ENCODE measurements around the gene ACVRL1.
A peak's percentile ranks its signal among the peaks of the same experiment; 100 is the strongest.
"Not testable (repeated sequence)": the region's sequence is repeated elsewhere in the genome, so short reads cannot be mapped to it uniquely, and the experiment has no call there.

ACVRL1 gene

DNA sequence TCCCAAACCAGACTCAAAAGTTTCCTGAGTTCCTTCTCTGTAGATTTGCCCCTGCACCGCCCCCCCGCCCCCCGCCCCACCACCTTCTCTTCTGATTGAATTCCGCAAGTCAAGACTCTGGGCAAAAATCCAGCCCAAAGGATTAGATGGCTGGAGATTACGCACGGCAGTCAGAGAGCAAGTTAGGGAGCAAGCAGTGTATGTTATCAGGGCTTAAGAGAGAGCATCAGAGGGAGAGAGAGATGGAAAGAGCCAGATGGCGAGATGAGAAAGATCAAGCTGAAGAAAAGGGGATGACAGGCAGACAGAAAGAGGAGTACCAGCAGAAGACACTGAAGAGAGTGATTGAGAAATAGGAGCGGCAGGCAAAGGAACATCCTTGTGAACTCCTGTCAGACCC, 33.3 kb upstream of the ACVRL1 start:
- DNase-seq (ENCODE audit: low read depth in 3 of 3) = no peak

DNA sequence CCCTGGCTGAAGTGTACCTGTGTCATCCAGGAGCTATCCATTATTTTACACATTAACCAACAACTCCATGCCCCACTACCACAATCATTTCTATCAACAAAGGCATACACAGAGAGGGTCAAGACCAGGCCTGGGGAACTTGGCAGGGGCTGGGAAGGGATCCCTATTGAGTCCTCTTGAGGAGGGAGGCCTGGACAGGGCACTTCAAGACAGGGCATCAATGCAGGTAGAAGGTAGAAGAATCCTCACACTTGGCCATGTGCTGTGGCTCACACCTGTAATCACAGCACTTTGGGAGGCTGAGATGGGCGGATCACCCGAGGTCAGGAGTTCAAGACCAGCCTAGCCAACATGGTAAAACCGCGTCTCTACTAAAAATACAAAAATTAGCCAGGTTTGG, 32.8 kb upstream of the ACVRL1 start:
- no peak for DNase-seq (ENCODE audit: low read depth in 3 of 3)

DNA sequence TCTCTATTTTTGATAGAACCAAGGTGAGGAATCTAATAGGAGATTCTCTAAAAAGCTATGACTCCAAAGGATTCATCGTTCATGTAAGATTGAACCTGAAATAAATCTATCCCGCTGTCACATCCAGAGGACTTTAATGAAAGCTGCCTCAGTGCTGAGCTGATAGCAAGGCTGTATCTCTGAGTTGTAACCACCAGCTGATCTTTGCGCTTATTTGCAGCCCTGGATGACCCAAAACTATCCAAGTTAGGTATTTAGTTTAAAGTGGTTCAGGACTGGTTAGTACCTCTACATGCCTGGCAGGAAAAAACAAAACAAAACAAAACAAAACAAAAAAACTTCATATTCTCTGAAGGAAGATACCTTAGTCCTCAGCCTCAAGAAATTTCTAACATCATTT, 28.2 kb upstream of the ACVRL1 start:
- no peak for DNase-seq (ENCODE audit: low read depth in 3 of 3)

DNA sequence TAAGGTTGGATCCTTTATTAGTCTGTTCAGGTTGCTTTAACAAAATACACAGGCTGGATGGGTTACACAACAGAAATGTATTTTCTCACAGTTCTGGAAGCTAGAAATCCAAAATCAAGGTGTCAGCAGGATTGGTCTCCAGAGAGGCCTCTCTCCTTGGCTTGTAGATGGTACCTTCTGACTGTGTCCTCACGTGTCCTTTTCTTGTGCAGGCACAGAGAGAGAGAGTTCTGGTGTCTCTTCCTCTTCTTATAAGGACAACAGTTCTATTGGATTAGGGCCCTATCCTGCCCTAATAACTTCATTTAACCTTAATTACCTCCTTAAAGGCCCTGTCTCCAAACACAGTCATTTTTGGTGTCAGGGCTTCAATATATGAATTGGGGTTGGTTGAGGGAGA, 24.0 kb upstream of the ACVRL1 start:
- DNase-seq (ENCODE audit: low read depth in 3 of 3) = no peak

DNA sequence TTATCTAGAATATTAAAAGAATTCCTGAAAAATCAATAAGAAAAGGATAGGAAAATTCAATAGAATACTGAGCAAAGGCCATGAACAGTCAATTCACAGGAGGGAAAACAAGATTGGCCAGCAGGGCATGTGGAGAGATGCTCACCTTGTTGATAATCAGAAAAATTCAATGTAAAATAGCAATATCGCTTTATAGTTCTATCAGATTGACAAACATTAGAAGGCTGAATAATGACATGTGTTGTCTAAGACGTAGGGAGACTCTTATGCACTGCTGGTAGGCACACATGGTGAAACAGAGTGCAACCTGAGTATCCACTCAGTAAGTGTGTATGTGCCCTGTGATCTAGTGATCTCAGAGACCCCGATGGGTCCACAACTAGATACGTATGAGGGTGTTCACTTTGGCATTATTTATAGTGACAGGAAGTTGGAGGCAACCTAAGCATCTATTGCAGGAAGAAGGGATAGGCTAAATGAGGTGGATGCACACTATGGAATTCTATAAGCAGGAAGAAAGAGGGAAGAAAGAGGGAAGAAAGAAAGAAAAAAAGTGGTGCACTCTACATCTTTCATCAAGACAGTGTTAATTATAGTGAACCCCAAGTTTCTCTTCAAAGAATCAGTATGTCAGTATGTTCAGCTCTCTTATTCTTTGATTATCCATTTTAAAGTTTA, 23.2 kb upstream of the ACVRL1 start:
- DNase-seq (ENCODE audit: low read depth in 3 of 3) = no peak

DNA sequence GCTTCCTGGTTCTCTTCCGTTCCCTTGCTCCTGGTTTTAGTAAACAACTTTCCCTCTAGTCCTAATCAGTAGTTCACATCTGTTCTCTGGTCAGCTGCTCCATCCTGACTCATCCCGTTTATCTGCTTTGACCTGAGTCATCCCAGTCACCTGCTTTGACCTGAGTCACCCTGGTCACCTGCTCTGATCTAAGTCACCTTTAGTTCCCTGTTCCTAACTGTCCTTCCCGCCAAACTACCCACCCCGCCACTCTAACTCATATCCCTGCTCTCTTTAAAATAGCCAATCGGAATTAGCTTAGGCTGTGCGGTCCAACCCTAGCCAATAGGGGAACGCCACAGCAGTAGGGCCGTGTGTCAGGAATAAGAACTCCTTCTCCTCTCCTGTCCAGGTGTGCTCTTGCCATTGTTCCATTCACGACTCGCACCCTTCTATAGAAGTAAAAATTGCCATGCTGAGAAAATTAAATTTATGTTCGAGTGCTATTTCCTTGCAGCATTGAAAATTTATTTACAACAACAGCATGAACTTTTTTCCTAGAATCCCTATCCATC, 22.6 kb upstream of the ACVRL1 start:
- no peak for DNase-seq (ENCODE audit: low read depth in 3 of 3)

DNA sequence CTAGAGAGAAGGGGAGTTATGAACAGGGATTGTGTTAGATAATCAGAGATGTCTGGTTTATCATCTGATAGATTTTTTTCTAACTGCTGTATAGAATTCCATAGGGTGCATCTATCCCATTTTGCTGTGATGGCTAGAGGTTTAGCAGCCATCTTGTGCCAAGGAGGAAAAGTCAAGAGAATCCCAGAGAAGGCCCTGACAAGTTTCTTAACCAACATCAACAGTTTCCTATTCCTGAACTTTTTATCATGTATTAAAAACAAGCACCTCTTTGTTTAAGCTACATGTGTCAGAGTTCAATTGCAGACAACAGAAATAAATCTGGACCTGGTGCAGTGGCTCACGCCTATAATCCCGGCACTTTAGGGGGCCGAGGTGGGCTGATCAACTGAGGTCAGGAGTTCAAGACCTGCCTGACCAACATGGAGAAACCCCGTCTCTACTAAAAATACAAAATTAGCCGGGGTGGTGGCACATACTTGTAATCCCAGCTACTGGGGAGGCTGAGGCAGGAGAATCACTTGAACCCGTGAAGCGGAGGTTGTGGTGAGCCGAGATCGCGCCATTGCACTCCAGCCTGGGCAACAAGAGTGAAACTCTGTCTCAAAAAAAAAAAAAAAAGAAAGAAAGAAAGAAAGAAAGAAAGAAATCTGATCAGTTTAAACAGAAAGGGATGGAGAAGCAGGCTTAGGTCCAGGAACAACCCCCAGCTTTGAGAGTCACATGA, 21.8 kb upstream of the ACVRL1 start:
- DNase-seq (ENCODE audit: low read depth in 3 of 3) = not testable (repeated sequence)

DNA sequence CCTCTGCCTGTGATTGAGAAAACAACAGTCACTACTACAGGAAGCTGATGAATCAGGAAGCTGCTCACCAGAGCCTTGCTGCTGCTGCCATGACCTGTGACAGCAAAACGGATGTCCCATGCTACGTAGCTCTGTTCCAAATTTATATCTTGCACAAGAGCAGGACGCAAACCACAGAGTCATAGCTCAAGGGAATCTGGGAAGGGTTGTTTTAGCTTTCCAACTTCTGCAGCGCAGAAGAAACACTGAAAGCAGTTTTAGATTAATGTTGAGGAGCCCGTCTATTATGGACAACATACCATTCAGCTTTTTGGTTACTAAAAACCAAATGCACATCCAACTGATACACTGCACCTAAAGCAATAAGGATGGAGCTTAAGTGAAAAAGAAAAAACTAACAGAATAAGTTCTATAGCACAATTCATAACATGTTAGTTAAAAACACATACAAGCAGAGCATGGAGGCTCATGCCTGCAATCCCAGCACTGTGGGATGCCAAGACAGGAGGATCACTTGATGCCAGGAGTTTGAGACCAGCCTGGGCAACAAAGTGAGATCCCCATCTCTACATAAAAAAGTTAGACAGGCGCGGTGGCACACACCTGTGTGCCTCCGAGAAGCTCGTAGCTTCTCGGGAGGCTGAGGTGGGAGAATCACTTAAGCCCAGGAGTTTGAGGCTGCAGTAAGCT, 21.1 kb upstream of the ACVRL1 start:
- DNase-seq (ENCODE audit: low read depth in 3 of 3) = peak; percentile 11 to 26 (median 12)

DNA sequence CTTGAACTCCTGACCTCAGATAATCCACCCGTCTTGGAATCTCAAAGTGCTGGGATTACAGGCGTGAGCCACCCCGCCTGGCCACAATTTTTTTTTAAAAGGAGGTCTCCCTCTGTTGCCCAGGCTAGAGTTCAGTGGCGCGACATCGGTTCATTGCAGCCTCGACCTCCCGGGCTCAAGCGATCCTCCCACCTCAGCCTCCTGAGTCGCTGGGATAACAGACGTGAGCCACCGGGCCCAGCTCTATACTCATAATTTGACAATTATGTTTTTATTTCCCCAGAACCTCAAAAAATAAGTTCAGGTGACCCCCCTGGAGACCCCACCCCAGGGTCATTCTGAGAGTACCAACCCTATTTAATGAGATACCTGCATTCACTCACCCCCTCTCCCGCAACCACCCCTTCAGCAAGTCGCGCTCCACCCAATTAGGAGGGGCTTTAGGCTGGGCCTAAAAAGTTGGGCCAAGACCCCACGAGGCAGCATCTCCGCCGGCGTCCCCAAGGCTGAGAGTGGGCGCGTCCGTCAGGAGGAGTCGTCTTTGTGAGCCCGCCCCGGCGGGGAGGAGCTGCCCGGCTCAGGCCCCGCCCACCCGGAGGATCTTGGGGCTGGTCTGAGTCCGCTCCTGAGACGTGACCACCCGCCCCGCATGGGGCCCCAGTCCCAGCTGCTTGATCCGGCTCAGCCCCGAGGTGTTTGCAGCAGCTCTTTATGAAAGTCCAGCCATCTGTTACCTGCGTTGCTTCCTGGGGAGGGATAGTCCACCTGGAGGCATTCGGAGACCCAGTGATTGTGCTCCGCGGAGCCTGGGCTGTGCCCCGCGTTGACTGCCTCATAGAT, 19.6 kb upstream of the ACVRL1 start, which contains the start of gene ANKRD33:
Gene ANKRD33 (plus strand): TSS at position 628 of the 840 bp plus-strand sequence. CDS start 84 bp downstream, at position 712.
- DNase-seq (ENCODE audit: low read depth in 3 of 3) = no peak

DNA sequence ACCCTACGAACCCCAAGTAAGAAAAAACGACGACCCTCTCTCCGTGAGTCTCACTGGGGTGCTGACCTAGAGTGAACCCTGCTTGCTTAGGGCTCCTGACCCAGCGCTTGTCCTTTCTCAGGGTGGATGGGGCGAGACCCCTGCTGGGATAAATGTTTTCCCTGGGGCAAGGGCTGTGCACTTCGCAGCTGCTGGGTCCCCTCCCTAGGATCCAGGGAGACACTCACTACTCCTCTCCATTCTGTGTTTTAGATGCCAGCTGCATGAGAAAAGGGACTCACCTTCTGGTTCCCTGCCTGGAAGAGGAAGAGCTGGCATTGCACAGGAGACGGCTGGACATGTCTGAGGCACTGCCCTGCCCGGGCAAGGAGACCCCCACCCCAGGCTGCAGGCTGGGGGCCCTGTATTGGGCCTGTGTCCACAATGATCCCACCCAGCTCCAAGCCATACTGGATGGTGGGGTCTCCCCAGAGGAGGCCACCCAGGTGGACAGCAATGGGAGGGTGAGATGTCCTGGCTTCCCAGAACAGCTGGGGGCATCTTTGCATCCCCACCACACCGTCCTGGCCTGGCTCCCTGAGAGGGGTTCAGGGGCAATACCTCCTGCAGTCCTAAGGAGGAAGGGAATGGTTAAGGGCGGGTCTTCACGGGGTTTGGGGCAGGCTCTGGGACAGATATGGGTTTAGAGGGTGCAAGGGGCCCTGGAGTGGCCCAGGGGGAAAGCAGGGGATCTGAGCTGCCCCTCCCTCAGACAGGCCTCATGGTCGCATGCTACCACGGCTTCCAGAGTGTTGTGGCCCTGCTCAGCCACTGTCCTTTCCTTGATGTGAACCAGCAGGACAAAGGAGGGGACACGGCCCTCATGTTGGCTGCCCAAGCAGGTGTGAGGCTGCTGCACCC, 18.7 kb upstream of the ACVRL1 start:
- no peak for DNase-seq (ENCODE audit: low read depth in 3 of 3)

DNA sequence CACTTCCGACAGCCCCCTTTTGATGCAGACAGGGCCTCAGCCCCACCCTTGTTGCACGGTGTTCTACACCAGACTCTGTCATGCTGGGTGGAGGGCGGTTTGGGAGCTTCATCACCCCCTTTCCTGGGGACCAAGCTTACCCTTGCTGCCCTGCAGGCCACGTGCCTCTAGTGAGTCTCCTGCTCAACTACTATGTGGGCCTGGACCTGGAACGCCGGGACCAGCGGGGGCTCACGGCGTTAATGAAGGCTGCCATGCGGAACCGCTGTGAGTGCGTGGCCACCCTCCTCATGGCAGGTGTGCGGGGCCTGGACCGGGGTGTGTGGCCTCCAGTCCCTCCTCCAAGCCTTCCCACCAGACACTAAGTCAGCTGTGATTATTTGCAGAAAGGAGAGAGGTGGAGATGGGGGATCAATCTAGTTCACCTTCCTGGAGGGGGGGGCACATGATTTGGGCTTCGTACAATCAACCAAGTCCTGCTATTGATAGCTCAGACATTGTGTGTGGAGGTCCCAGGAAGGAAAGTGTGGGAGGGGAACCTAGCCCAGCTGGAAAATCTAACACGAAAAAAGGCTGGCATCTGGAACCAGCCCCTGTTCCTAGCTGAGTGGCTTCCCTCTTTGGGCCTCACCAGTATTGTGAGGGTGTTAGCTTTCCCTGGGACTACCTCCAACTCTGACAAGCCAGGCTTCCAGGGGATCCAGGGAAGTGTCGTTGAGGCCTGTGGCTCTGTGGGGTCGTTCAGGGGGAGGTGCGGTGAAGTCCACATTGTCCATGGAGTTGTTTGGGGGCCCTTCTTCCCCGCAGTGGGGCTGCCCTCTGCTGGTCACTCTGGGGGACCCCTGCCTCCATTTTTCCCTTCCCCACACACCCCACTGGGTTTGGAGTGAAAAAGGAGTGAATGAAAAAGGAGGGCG, 17.8 kb upstream of the ACVRL1 start:
- DNase-seq (ENCODE audit: low read depth in 3 of 3) = no peak

DNA sequence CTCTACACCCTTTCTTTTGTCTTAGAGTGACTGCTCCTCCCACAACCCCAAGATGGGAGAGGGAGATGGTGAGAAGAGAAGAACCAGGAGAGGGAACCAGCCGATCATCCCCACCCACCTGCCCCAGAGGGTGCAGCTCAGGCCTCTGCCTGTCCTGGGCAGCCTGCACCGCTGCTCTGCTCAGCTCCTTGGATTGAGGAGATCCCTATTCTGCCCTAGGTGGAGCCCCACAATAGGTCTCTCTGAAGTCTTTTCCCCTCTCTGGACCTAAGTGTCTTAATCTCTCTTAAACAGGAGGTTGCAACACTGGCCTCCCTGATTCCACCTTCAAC, 17.2 kb upstream of the ACVRL1 start:
- no peak for DNase-seq (ENCODE audit: low read depth in 3 of 3)

DNA sequence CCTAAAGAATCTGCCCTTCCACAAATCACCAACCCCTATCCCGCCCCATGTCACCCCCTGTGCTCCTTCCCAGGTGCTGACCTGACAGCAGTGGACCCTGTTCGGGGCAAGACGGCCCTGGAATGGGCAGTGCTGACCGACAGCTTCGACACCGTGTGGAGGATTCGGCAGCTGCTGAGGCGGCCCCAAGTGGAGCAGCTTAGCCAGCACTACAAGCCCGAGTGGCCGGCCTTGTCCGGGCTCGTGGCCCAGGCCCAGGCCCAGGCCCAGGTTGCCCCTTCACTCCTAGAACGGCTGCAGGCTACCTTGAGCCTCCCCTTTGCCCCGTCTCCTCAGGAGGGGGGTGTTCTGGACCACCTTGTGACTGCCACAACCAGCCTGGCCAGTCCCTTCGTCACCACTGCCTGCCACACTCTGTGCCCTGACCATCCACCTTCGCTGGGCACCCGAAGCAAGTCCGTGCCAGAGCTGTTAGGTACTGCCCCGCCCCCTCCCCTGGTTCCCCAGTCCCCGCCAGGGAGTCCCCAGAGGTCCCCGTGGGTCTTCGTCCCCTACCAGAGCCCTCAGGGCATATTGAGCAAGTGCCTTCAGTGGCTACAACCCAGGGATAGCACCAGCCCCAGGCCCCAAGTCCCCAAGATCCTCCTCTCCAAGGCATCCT, 16.7 kb upstream of the ACVRL1 start:
- DNase-seq (ENCODE audit: low read depth in 3 of 3) = no peak

DNA sequence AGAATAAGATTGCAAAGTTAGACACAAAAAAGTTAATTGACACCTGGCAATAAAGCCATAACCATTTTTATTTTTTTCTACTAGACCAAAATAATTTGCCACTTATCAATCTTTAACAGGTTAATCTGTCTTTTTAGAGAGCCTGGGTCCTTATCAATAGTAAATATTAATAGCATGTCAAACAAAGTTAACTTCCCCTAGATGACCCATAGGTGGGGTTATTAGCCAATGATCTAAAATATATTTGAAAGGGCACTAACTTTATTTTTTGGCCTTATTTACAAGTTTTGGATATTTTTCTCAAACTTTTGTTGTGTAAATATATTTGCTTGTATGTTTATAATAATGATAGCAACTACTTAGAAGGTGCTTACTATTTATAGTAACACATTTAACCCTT, 15.5 kb upstream of the ACVRL1 start:
- DNase-seq (ENCODE audit: low read depth in 3 of 3) = no peak

DNA sequence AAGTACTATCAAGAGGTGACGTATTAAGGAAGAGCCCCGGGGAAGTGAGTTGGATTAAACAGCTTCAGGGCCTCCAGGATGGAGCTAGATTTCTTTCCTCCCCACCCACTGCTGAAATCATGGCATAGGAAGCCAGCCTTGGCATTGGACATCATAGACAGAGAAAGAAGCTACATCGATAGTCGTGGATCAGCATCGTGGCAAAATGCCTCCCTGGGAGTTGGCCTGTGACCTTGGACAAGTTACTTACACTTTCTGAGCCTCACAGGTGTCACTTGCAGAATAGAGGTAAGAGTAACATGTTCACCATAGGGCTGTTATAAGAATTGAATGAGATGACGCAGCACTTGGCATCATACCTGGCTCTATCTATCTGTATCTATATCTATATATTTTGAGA, 13.5 kb upstream of the ACVRL1 start:
- no peak for DNase-seq (ENCODE audit: low read depth in 3 of 3)

DNA sequence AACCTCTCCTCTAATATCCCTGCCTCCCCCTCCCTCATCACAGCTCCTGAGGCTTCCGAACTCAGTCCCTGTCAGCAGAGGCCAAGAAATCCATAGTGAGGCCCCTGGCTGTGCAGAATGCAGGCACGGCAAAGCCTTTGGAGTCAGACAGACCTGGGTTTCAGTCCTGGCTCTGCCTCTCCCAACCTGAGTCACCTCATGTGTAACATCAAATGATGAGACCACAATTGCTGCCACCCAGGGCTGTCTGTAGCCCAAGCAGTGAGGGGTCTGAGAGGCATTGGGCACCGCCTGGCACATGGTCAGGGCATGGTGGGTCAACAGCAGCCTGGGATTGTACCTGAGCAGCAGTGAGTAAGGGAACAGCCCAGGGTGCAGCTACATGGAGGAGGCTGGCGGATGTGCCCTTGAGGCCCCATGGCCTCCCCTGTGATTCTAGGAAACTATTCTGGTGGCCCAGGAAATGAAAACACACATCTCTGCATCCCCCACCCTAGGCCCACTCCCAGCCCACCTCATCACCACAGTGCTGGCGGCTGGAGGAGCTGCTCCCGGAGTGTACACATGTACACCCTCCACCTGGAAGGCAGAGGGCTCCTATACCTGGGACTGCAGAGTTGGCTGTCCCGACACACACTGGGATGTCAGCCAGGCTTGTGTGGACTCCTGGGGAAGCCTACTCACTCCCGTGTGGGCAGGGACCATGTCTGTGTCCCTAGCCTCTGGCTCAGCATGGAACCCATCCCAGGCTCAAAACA, 11.7 kb upstream of the ACVRL1 start:
- DNase-seq (ENCODE audit: low read depth in 3 of 3) = no peak

DNA sequence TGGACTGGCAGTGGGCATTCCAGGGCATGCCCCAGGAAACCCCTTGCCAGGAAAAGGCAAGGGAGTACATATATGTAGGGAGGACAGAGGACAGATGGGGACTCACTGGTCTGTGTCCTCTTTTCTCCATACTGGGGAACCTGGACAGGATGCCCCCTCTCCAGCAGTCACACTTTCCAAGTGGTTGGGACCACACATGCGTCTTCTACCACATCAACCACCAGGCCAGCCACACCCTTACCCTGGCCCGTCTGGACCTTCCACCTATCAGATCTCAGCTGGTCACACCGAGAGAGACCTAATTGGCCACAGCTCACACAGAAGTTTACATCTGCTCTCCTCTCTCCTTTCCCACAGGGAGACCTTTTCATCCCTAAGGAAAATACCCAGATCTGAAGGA, 11.1 kb upstream of the ACVRL1 start:
- no peak for DNase-seq (ENCODE audit: low read depth in 3 of 3)

DNA sequence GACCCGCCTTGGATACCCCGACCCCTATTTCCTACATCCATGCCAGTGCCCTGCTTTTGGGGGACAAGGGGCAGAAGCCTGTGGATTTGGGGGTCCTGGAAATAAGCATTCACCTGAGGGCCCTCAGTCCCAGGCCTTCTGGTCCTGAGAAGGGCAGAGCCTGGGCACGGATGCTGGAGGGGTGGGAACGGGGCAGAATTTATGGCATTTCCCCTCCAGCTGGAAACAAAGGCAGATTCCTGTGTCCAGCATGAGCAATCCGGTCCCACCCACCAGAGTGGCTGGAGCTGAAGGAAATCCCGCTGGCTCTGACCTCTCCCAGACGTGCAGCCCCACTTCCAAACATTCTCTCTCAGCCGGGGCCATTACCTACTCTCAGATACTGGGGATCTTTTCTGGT, 10.1 kb upstream of the ACVRL1 start:
- DNase-seq (ENCODE audit: low read depth in 3 of 3) = no peak

Data from stimulated activated CD4-positive, alpha-beta T cell treated with anti-CD3 and anti-CD28 coated beads, TNF-alpha, amount 100 ng/mL, for 24 hours (primary cell).